Astrocyte (in vitro differentiated cells and primary cell): ENCODE results near the gene EIF4E. TPM values are rescaled to one million over a fixed set of nuclear protein-coding genes. Genes with fewer than 3 reads are reported as not detected.

Source experiments
- DNase-seq: peaks from one replicate; pipeline ENCODE4 v3.0.0-alpha.2; 2010; ENCODE audit warnings: low read depth
- FAIRE-seq: peaks from 2 replicates; lab custom pipeline; 2011; peaks lifted over from hg19 to GRCh38; lab: Jason Lieb, UNC
- H2AFZ ChIP-seq: 2 replicates; pipeline ENCODE4 v1.6.0; 2012; ENCODE audit warnings: low read depth, low read length, inconsistent platforms
- H3K27ac ChIP-seq: 2 replicates; pipeline ENCODE4 v1.5.1; 2011; ENCODE audit warnings: low read depth, low read length, inconsistent platforms
- H3K27me3 ChIP-seq: 2 replicates; pipeline ENCODE4 v1.6.0; 2011; ENCODE audit warnings: low read length, inconsistent platforms; ENCODE audit not compliant: insufficient read depth
- H3K36me3 ChIP-seq: 2 replicates; pipeline ENCODE4 v1.5.1; 2011; ENCODE audit warnings: low read length, inconsistent platforms; ENCODE audit not compliant: insufficient read depth
- H3K4me1 ChIP-seq: 2 replicates; pipeline ENCODE4 v1.5.1; 2011; ENCODE audit warnings: low read length, inconsistent platforms; ENCODE audit not compliant: insufficient read depth
- H3K4me2 ChIP-seq: 2 replicates; pipeline ENCODE4 v1.6.0; 2012; ENCODE audit warnings: low read length, inconsistent platforms
- H3K4me3 ChIP-seq: 2 replicates; pipeline ENCODE4 v1.5.1; 2011; ENCODE audit warnings: low read depth, mild to moderate bottlenecking, low read length, inconsistent platforms; ENCODE audit not compliant: insufficient read depth
- H3K79me2 ChIP-seq: 2 replicates; pipeline ENCODE4 v1.6.0; 2012; ENCODE audit warnings: mild to moderate bottlenecking, low read length, inconsistent platforms; ENCODE audit not compliant: insufficient read depth
- H3K9ac ChIP-seq: 2 replicates; pipeline ENCODE4 v1.6.0; 2012; ENCODE audit warnings: mild to moderate bottlenecking, low read length, inconsistent platforms
- H3K9me3 ChIP-seq: 2 replicates; pipeline ENCODE4 v1.5.1; 2012; ENCODE audit warnings: low read depth, mild to moderate bottlenecking, low read length, inconsistent platforms; ENCODE audit not compliant: insufficient read depth
- H4K20me1 ChIP-seq: 2 replicates; pipeline ENCODE4 v1.6.0; 2012; ENCODE audit warnings: low read length, inconsistent platforms; ENCODE audit not compliant: insufficient read depth
- H3K27ac Mint-ChIP-seq: one replicate; pipeline ENCODE4 v1.8.0; 2021; ENCODE audit warnings: mild to moderate bottlenecking, mixed read lengths; ENCODE audit not compliant: unreplicated experiment
- H3K27me3 Mint-ChIP-seq: one replicate; pipeline ENCODE4 v1.8.0; 2021; ENCODE audit warnings: low read depth, mixed read lengths; ENCODE audit not compliant: unreplicated experiment
- H3K36me3 Mint-ChIP-seq: one replicate; pipeline ENCODE4 v1.8.0; 2021; ENCODE audit warnings: low read depth, mixed read lengths; ENCODE audit not compliant: unreplicated experiment
- H3K4me1 Mint-ChIP-seq: one replicate; pipeline ENCODE4 v1.8.0; 2021; ENCODE audit warnings: low read depth, mixed read lengths; ENCODE audit not compliant: unreplicated experiment
- H3K4me3 Mint-ChIP-seq: one replicate; pipeline ENCODE4 v1.8.0; 2021; ENCODE audit warnings: mild to moderate bottlenecking, moderate library complexity, mixed read lengths; ENCODE audit not compliant: unreplicated experiment
- H3K9me3 Mint-ChIP-seq: one replicate; pipeline ENCODE4 v1.8.0; 2021; ENCODE audit warnings: mild to moderate bottlenecking, mixed read lengths; ENCODE audit not compliant: unreplicated experiment
- CTCF ChIP-seq: IDR thresholded peaks from 2 replicates; pipeline ENCODE4 v1.5.1; 2011; ENCODE audit warnings: low read depth, mild to moderate bottlenecking, inconsistent platforms, low read length, moderate library complexity; ENCODE audit not compliant: insufficient read depth
- EZH2 ChIP-seq: IDR thresholded peaks from 2 replicates; pipeline ENCODE4 v1.6.1; 2012; ENCODE audit warnings: mild to moderate bottlenecking, low read length, inconsistent platforms; ENCODE audit not compliant: insufficient read depth
- total RNA-seq: library from RNA; stranded (reverse); gene quantifications from 2 replicates; pipeline ENCODE4 v1.2.1, GENCODE V29; 2021

EIF4E gene
- total RNA-seq, 1 donor from 2014 or later: 110 TPM

- H3K9me3 Mint-ChIP-seq: peaks cover 3% of the 10 kb centered on the region
- no peaks in the 10 kb centered on the region for H3K36me3 Mint-ChIP-seq
- peaks cover 10% of the 10 kb centered on the region for H3K4me1 Mint-ChIP-seq
- no peak overlapping the region for H2AFZ ChIP-seq
- FAIRE-seq (no peak), DNase-seq (no peak)
- no peak overlapping the region for H3K4me3 ChIP-seq
- peaks cover 6% of the 10 kb centered on the region for H3K4me1 ChIP-seq
- H3K4me3 Mint-ChIP-seq: no peak overlapping the region
- H3K79me2 ChIP-seq: no peaks in the 10 kb centered on the region
- no peaks in the 10 kb centered on the region for H3K27me3 ChIP-seq
- no peaks in the 10 kb centered on the region for H3K36me3 ChIP-seq
- no peak overlapping the region for H3K27ac Mint-ChIP-seq
- no peak overlapping the region for H3K9ac ChIP-seq
- TF ChIP-seq CTCF: no peak
- no peaks in the 10 kb centered on the region for H4K20me1 ChIP-seq
- H3K9me3 ChIP-seq: no peaks in the 10 kb centered on the region
- no peak overlapping the region for H3K4me2 ChIP-seq
- no peak overlapping the region for H3K27ac ChIP-seq
- no peaks in the 10 kb centered on the region for H3K27me3 Mint-ChIP-seq
Measured at GRCh38 chr4:98959411-98959810, 30.5 kb upstream of the EIF4E start.

- Mint-ChIP-seq H3K36me3 (no peaks in the 10 kb centered on the region), H3K4me1 (no peaks in the 10 kb centered on the region), H3K9me3 (peaks cover 3% of the 10 kb centered on the region), H3K4me3 (no peak overlapping the region), H3K27me3 (no peaks in the 10 kb centered on the region), H3K27ac (no peak overlapping the region)
- Histone ChIP-seq H4K20me1 (no peaks in the 10 kb centered on the region), H3K4me3 (no peak overlapping the region), H3K27ac (no peak overlapping the region), H2AFZ (no peak overlapping the region), H3K36me3 (no peaks in the 10 kb centered on the region), H3K4me1 (no peaks in the 10 kb centered on the region), H3K27me3 (no peaks in the 10 kb centered on the region), H3K9me3 (no peaks in the 10 kb centered on the region), H3K9ac (no peak overlapping the region), H3K4me2 (no peak overlapping the region), H3K79me2 (no peaks in the 10 kb centered on the region)
- FAIRE-seq (no peak), DNase-seq (no peak)
- TF ChIP-seq CTCF: no peak
- TF ChIP-seq EZH2: no peak
Measured at GRCh38 chr4:98958065-98958464, 29.1 kb upstream of the EIF4E start.

- Mint-ChIP-seq H3K4me1 (no peaks in the 10 kb centered on the region), H3K27ac (no peak overlapping the region), H3K9me3 (peaks cover 3% of the 10 kb centered on the region), H3K4me3 (no peak overlapping the region), H3K36me3 (no peaks in the 10 kb centered on the region), H3K27me3 (no peaks in the 10 kb centered on the region)
- H3K36me3 ChIP-seq: no peaks in the 10 kb centered on the region
- H2AFZ ChIP-seq: no peak overlapping the region
- H3K4me3 ChIP-seq: no peak overlapping the region
- no peaks in the 10 kb centered on the region for H3K79me2 ChIP-seq
- DNase-seq: no peak
- no peaks in the 10 kb centered on the region for H3K9me3 ChIP-seq
- no peak overlapping the region for H3K4me2 ChIP-seq
- FAIRE-seq: no peak
- no peak overlapping the region for H3K9ac ChIP-seq
- TF ChIP-seq CTCF: no peak
- no peak for TF ChIP-seq EZH2
- no peaks in the 10 kb centered on the region for H3K4me1 ChIP-seq
- H3K27ac ChIP-seq: no peak overlapping the region
- no peaks in the 10 kb centered on the region for H4K20me1 ChIP-seq
- no peaks in the 10 kb centered on the region for H3K27me3 ChIP-seq
Measured at GRCh38 chr4:98955229-98955628, 26.3 kb upstream of the EIF4E start.
